ENCODE measurements around the gene UNC80.

DNA sequence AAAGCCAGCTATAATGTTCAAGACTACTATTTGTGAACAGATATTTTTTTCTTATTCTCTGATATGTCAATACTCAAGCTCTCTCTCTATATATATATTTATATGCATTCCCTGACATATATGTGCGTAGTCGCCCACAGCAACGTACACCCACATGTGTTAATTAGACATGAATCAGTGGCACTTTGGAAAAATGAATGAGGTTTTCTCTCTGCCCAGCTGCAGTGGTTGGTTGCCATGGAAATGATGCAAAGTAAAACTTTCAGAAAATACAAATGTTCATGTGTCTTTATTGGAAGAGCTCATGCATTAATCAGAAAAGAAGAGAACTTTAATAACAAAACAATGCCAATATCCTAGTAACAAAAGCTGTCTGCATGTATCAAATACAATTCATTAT lies 34.7 kb downstream of the UNC80 start:
- TF ChIP-seq CTCF (IDR thresholded peaks at IDR 0.05) (no peak), POLR2A (IDR thresholded peaks at IDR 0.05) (no peak)
